Stomach smooth muscle (tissue), 2 donors: ENCODE measurements around the gene USP6NL.

Experiments
- H3K27ac ChIP-seq: one replicate; pipeline ENCODE4 v1.7.0; 2013; ENCODE audit warnings: mild to moderate bottlenecking, low read length, inconsistent platforms
- H3K27me3 ChIP-seq, 2 donors: one replicate each; pipeline ENCODE4 v1.7.0; 2013; ENCODE audit warnings: low read length in 2 of 2; ENCODE audit not compliant: insufficient read depth in 2 of 2, control insufficient read depth in 1 of 2
- H3K36me3 ChIP-seq, 2 donors: one replicate each; pipeline ENCODE4 v1.7.0; 2013; ENCODE audit warnings: low read length in 2 of 2; ENCODE audit not compliant: control insufficient read depth in 2 of 2, insufficient read depth in 2 of 2
- H3K4me1 ChIP-seq: one replicate; pipeline ENCODE4 v1.7.0; 2013; ENCODE audit warnings: low read length; ENCODE audit not compliant: control insufficient read depth, insufficient read depth
- H3K4me3 ChIP-seq, 2 donors: one replicate each; pipeline ENCODE4 v1.7.0; 2013; ENCODE audit warnings: low read length in 2 of 2
- H3K9ac ChIP-seq, 2 donors: one replicate each; pipeline ENCODE4 v1.7.0; 2013; ENCODE audit warnings: low read length in 2 of 2, mild to moderate bottlenecking in 1 of 2
- H3K9me3 ChIP-seq, 2 donors: one replicate each; pipeline ENCODE4 v1.7.0; 2013; ENCODE audit warnings: low read length in 2 of 2; ENCODE audit not compliant: control insufficient read depth in 2 of 2
- donor health status: healthy.
- donor health status: Pancreatic carcinoma.

USP6NL gene

DNA sequence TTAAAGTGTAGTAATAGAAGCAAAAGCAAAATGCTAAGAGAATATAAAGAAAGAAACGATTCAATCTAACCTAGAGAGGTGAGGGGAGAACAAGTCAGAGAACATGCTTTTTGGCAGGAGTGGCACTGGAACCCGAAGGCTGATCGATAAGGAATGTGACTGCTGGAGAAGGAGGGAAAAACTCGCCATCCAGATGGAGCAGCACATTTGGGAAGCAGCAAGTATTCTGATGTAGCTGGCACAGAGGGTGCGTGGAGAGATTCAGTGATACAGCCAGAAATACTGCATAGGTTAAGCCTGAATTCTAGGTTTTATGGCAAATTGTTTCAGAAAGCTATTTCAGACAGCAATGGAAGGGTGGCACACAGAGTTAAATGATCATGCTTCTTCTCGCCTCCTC lies 42.0 kb downstream of the USP6NL start:
- H3K27ac ChIP-seq = no peak overlapping the region
- no peak overlapping the region for H3K9ac ChIP-seq
- H3K9me3 ChIP-seq = no peaks in the 10 kb centered on the region
- H3K27me3 ChIP-seq = no peaks in the 10 kb centered on the region
- no peaks in the 10 kb centered on the region for H3K4me1 ChIP-seq
- H3K36me3 ChIP-seq = no peaks in the 10 kb centered on the region
- no peak overlapping the region for H3K4me3 ChIP-seq

DNA sequence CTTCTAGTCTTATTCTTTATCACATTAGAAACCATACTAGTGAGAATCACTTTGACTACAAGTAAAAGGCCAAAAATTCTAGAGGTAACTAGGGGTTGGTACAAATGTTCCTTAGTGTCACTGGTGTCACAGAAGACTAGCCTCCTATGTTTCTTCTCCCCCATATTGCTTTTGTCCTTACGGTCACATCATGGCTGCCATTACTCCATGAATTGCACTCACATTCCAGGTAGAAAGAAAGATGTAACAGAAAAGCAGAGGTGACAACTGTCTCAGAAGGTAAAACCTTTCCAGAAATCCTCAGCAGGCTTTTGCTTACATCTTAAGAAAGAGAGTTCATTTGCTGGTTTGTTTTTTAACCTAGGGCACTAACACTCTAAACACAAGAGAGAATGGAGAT lies 42.9 kb downstream of the USP6NL start:
- no peaks in the 10 kb centered on the region for H3K4me1 ChIP-seq
- H3K36me3 ChIP-seq = no peaks in the 10 kb centered on the region
- H3K9me3 ChIP-seq = no peaks in the 10 kb centered on the region
- H3K9ac ChIP-seq = no peak overlapping the region
- H3K4me3 ChIP-seq = no peak overlapping the region
- no peak overlapping the region for H3K27ac ChIP-seq
- no peaks in the 10 kb centered on the region for H3K27me3 ChIP-seq

DNA sequence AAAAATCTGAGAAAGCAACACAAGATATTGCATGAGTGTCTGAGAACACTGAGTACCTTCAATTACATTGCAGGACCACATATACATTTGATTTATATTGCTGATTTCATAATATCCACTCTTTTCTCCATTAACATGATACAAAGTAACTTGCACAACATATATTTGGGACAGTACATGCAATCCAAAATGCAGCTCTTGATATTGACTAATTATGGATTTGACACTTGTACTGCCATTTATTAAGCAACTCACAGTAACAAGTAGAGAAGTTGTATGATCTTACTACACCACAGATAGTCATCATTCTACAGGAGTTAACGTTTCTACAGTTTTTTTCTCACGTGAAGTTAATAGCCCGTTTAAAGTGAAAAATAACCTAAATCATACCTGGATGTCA lies 46.7 kb downstream of the USP6NL start:
- Histone ChIP-seq H3K27me3 (no peaks in the 10 kb centered on the region), H3K36me3 (no peaks in the 10 kb centered on the region), H3K4me3 (no peak overlapping the region), H3K4me1 (no peaks in the 10 kb centered on the region), H3K9me3 (no peaks in the 10 kb centered on the region), H3K9ac (no peak overlapping the region), H3K27ac (no peak overlapping the region)

DNA sequence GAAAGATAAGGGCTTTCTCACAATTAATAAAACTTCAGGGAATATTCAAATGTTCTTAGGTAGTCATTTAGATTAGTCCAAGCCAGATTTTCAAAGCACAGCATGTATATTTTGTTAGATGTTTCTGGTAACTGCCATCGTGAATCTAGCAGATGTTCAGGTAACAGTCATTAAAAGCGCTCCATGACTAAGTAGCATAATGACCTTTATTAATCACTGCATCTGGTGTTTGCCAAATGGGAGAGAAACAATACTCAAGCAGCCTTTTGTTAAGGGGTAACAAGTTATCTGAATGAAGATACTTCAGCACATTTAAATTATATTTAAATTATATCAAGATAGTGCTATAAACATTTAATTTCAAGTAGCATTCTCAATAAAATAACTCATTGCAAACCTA lies 47.5 kb downstream of the USP6NL start:
- no peaks in the 10 kb centered on the region for H3K36me3 ChIP-seq
- H3K27me3 ChIP-seq = no peaks in the 10 kb centered on the region
- no peak overlapping the region for H3K4me3 ChIP-seq
- H3K4me1 ChIP-seq = no peaks in the 10 kb centered on the region
- no peak overlapping the region for H3K27ac ChIP-seq
- H3K9me3 ChIP-seq = no peaks in the 10 kb centered on the region
- H3K9ac ChIP-seq = no peak overlapping the region

DNA sequence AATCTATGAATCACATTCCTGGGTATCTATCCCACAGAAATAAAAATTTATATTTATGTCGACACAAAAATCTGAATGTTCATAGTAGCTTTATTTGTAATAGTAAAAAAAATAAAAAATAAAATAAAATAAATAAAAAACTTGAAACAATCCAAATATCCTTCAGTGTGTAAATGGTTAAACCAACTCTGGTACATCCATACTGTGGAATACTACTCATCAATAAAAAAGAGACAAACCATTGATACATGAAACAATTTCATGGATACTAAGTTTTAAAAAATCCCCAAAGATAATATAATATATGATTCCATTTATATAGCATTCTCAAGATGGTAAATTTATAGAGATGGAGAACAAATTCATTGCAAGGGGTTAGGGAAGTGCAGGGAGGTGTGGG lies 48.6 kb downstream of the USP6NL start:
- no peak overlapping the region for H3K9ac ChIP-seq
- no peaks in the 10 kb centered on the region for H3K27me3 ChIP-seq
- H3K4me1 ChIP-seq = no peaks in the 10 kb centered on the region
- H3K9me3 ChIP-seq = no peaks in the 10 kb centered on the region
- H3K27ac ChIP-seq = no peak overlapping the region
- H3K4me3 ChIP-seq = no peak overlapping the region
- no peaks in the 10 kb centered on the region for H3K36me3 ChIP-seq

DNA sequence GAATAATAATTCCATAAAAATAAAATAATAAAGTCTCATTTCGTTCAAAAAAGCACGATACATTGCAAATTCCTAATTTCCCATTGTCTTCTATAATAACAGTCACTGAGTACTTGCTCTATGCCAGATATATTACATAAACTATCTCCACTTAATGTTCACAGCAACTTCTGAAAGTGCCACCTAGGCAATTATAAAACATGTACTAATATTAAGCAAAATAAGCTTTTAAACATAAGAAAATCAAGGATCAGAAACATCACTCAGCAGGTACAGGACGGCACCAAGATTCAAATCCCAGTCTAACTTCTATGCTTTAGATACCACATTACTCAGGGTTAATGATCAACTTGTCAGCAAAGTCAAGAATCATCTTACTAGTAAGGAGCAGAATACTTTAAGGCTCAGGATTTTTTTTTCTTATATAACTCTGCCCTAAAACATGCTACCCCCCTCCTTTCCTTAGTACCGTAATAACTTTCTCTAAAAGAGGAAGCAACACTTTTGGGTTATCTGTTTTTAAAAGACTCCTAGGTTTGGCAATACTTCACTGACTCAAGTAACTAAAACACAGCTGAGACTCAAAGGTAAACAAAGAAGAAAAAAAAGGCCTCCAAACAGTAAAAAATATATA lies 51.3 kb downstream of the USP6NL start:
- no peak overlapping the region for H3K4me3 ChIP-seq
- H3K9me3 ChIP-seq = peaks cover 0 to 2% of the 10 kb centered on the region in 2 donors
- no peak overlapping the region for H3K27ac ChIP-seq
- H3K9ac ChIP-seq = no peak overlapping the region
- no peaks in the 10 kb centered on the region for H3K36me3 ChIP-seq
- no peaks in the 10 kb centered on the region for H3K27me3 ChIP-seq
- no peaks in the 10 kb centered on the region for H3K4me1 ChIP-seq

DNA sequence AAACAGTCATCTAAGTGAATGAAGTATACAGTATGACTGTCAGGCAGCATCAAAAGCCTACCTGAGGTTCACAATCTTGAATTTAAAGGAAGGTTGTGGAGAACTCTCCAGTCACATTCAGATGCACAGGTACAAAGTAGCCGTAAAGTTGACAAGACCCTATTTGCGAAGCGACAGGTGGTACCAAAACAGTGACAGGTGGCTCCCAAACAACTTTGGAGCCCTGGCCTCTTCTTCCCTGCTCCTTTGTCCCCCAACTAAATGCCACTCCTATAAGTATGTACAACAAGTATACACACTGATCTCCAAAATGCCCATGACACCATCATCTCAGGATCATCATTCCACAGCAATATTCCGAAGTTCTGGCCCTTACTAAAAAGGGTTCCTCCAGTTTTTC lies 53.5 kb downstream of the USP6NL start:
- Histone ChIP-seq H3K36me3 (no peaks in the 10 kb centered on the region), H3K9ac (no peak overlapping the region), H3K4me1 (no peaks in the 10 kb centered on the region), H3K4me3 (no peak overlapping the region), H3K27me3 (no peaks in the 10 kb centered on the region), H3K9me3 (peaks cover 0 to 2% of the 10 kb centered on the region in 2 donors), H3K27ac (no peak overlapping the region)

DNA sequence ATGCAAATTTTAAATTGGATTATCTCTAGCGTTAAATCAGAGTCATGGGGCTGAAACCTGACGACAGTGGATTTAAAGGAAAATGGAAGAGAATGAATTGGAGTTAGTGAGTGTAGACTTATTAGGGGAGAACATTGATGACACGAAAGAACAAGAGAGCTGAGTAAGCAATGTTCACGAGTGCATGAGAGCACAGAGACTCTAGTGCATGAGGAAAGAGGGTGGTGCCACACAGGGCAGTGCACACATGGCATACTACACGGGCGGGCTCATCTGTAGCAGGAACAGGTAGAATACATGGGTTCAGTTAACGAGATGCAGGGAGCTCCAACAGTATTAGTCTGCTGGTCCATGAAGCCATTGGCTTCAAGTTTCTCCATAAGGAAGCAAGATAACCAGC lies 53.9 kb downstream of the USP6NL start:
- Histone ChIP-seq H3K27ac (no peak overlapping the region), H3K4me1 (no peaks in the 10 kb centered on the region), H3K36me3 (no peaks in the 10 kb centered on the region), H3K9ac (no peak overlapping the region), H3K9me3 (peaks cover 0 to 2% of the 10 kb centered on the region in 2 donors), H3K27me3 (no peaks in the 10 kb centered on the region), H3K4me3 (no peak overlapping the region)

DNA sequence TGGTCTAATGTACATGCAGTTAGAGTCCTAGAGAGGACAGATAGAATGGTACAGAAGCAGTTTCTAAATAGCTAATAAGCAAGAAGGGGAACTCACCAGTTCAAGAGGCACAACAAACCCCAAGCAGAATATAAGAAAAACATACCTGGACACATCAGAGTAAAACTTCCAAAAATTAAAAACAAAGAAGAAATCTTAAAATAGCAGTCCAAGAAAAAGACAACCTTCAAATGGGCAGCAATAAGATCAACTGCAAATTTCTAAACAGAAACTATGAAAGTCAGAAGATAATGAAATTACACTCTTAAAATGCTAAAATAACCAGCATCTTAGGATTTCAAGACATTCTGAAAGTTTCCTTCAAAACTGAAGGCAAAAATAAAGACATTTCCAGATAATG lies 55.9 kb downstream of the USP6NL start:
- no peak overlapping the region for H3K27ac ChIP-seq
- no peaks in the 10 kb centered on the region for H3K4me1 ChIP-seq
- peaks cover 0 to 2% of the 10 kb centered on the region in 2 donors for H3K9me3 ChIP-seq
- no peak overlapping the region for H3K4me3 ChIP-seq
- H3K9ac ChIP-seq = no peak overlapping the region
- H3K36me3 ChIP-seq = no peaks in the 10 kb centered on the region
- H3K27me3 ChIP-seq = no peaks in the 10 kb centered on the region

DNA sequence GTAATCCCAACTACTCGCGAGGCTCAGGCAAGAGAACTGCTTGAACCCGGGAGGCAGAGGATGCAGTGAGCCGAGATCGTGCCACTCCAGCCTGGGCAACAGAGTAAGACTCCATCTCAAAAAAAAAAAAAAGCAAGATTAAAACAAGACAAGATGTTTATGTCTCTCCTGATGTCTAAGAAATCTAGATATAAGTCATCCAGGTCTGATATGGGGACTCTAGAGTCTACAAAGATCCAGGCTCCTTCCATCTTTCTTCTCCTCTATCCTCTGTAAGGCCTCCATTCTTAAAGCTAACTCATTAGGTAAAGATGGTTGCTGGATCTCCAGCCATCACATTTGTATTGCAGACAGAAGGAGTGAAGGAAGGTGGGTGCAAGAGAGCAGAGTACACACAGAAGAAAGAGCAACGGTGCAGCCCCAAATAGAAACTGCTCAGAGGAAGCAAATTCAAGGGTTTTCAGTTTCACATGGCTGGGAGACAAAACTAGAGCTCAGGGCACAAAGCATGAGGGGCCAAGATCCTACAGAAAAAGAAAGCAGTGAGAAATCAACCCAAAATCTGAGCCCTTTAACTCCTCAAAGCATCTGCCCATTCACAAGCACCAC lies 57.6 kb downstream of the USP6NL start:
- peaks cover 0 to 2% of the 10 kb centered on the region in 2 donors for H3K9me3 ChIP-seq
- no peak overlapping the region for H3K9ac ChIP-seq
- no peaks in the 10 kb centered on the region for H3K4me1 ChIP-seq
- H3K36me3 ChIP-seq = no peaks in the 10 kb centered on the region
- H3K27ac ChIP-seq = no peak overlapping the region
- no peak overlapping the region for H3K4me3 ChIP-seq
- H3K27me3 ChIP-seq = no peaks in the 10 kb centered on the region

DNA sequence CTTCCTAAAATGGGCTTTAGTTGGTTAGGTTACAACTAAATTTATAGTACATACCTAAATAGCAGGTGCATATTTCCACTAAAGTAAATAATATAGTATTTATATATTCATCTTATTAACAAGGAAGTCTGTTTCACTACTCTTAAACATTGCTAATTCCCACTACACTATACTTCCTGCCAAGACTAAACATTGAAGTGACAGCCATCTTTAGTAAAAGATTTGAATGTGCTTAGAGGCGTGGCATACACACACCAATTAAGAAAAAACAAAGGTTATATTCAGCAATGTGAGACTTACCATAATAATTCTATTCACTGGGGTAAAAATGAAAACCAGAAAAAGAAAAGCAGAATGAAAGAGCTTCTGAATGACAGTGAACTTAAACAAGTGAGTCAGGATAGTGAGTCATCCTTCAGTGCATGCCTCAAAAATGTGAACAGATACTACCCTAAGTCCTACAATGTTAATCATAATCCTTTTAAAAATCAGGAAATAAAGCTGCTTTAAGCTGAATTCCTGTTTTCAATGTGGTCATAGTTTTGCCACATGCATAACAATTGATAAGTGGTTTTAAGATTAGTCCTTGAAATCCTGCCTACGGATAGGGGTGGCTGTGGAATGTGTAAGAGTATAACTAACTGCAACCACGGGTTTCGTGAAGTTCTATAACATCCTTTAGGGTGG lies 59.4 kb downstream of the USP6NL start:
- no peaks in the 10 kb centered on the region for H3K27me3 ChIP-seq
- H3K9me3 ChIP-seq = peaks cover 0 to 2% of the 10 kb centered on the region in 2 donors
- H3K36me3 ChIP-seq = no peaks in the 10 kb centered on the region
- no peak overlapping the region for H3K4me3 ChIP-seq
- no peak overlapping the region for H3K27ac ChIP-seq
- no peaks in the 10 kb centered on the region for H3K4me1 ChIP-seq
- H3K9ac ChIP-seq = no peak overlapping the region
